Measurements from ENCODE around the gene SLC9A8. TPM values are rescaled to one million over a fixed set of nuclear protein-coding genes. Genes with fewer than 3 reads are reported as not detected.

The SLC9A8 gene
- total RNA-seq, 1 donor from 2014 or later, result 9.4 TPM

GRCh38 chr20:49792006-49792405 lies 20.6 kb upstream of the SLC9A8 start:
- TF ChIP-seq, protein P1, sequence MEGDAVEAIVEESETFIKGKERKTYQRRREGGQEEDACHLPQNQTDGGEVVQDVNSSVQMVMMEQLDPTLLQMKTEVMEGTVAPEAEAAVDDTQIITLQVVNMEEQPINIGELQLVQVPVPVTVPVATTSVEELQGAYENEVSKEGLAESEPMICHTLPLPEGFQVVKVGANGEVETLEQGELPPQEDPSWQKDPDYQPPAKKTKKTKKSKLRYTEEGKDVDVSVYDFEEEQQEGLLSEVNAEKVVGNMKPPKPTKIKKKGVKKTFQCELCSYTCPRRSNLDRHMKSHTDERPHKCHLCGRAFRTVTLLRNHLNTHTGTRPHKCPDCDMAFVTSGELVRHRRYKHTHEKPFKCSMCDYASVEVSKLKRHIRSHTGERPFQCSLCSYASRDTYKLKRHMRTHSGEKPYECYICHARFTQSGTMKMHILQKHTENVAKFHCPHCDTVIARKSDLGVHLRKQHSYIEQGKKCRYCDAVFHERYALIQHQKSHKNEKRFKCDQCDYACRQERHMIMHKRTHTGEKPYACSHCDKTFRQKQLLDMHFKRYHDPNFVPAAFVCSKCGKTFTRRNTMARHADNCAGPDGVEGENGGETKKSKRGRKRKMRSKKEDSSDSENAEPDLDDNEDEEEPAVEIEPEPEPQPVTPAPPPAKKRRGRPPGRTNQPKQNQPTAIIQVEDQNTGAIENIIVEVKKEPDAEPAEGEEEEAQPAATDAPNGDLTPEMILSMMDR (IDR thresholded peaks at IDR 0.05; ENCODE audit: insufficient read depth, low read length, poor library complexity, severe bottlenecking), result no peak
- Histone ChIP-seq H3K27me3 (ENCODE audit: control insufficient read depth, insufficient read depth, low read length) (no peaks in the 10 kb centered on the region), H3K4me3 (ENCODE audit: low read depth, low read length) (no peak overlapping the region), H3K36me3 (ENCODE audit: control insufficient read depth, insufficient read depth, low read length) (no peaks in the 10 kb centered on the region)
- no peak for DNase-seq (ENCODE audit: low read depth)

- no peak for DNase-seq (ENCODE audit: low read depth)
- no peaks in the 10 kb centered on the region for H3K36me3 ChIP-seq (ENCODE audit: control insufficient read depth, insufficient read depth, low read length)
- H3K4me3 ChIP-seq (ENCODE audit: low read depth, low read length), result no peak overlapping the region
- TF ChIP-seq, protein P1 (IDR thresholded peaks at IDR 0.05; ENCODE audit: insufficient read depth, low read length, poor library complexity, severe bottlenecking), result no peak
- H3K27me3 ChIP-seq (ENCODE audit: control insufficient read depth, insufficient read depth, low read length), result no peaks in the 10 kb centered on the region
Measured at GRCh38 chr20:49792611-49793010, 20.0 kb upstream of the SLC9A8 start.

DNA sequence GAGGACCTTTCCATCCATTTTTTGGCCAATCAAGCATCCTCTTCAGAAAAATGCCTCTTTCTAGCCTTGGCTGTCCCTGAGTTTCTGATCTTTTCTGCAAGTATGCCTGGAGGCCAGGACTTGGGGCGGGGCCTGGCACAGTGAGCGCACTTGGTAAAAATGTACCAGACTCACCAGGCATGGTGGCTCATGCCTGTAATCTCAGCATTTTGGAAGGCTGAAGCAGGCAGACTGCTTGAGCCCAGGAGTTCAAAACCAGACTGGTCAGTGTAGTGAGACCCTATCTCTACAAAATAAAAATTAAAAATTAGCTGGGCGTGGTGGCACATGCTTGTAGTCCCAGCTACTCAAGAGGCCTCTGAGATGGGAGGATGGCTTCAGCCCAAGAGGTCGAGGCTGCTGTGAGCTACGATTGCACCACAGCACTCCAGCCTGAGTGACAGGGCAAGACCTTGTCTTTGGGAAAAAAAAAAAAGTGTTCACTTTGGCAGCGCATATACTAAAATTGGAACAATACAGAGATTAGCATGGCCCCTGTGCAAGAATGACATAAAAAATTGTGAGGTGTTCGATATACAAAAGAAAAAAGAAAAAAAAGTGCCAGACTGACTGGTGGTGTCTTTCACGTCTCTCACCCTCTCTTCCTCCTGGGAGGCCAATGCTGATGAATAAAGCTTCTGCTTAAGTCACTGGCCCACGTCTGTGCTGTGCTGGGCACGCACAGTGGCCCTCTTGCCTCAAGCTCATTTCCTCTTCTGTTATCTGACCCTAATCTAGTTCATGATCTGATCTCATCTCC lies 18.1 kb upstream of the SLC9A8 start:
- no peaks in the 10 kb centered on the region for H3K36me3 ChIP-seq (ENCODE audit: control insufficient read depth, insufficient read depth, low read length)
- DNase-seq (ENCODE audit: low read depth), result no peak
- H3K27me3 ChIP-seq (ENCODE audit: control insufficient read depth, insufficient read depth, low read length), result no peaks in the 10 kb centered on the region
- H3K4me3 ChIP-seq (ENCODE audit: low read depth, low read length), result no peak overlapping the region
- TF ChIP-seq, protein P1 (IDR thresholded peaks at IDR 0.05; ENCODE audit: insufficient read depth, low read length, poor library complexity, severe bottlenecking), result no peak

GRCh38 chr20:49795135-49795424 lies 17.5 kb upstream of the SLC9A8 start:
- H3K27me3 ChIP-seq (ENCODE audit: control insufficient read depth, insufficient read depth, low read length), result no peaks in the 10 kb centered on the region
- DNase-seq (ENCODE audit: low read depth), result no peak
- H3K36me3 ChIP-seq (ENCODE audit: control insufficient read depth, insufficient read depth, low read length), result no peaks in the 10 kb centered on the region
- H3K4me3 ChIP-seq (ENCODE audit: low read depth, low read length), result no peak overlapping the region
- TF ChIP-seq, protein P1 (IDR thresholded peaks at IDR 0.05; ENCODE audit: insufficient read depth, low read length, poor library complexity, severe bottlenecking), result no peak

GRCh38 chr20:49796600-49797343 lies 15.9 kb upstream of the SLC9A8 start:
- no peaks in the 10 kb centered on the region for H3K27me3 ChIP-seq (ENCODE audit: control insufficient read depth, insufficient read depth, low read length)
- H3K36me3 ChIP-seq (ENCODE audit: control insufficient read depth, insufficient read depth, low read length), result no peaks in the 10 kb centered on the region
- DNase-seq (ENCODE audit: low read depth), result no peak
- TF ChIP-seq, protein P1 (IDR thresholded peaks at IDR 0.05; ENCODE audit: insufficient read depth, low read length, poor library complexity, severe bottlenecking), result no peak
- H3K4me3 ChIP-seq (ENCODE audit: low read depth, low read length), result no peak overlapping the region
